A549 (cell line): ENCODE data around the gene GINS1.

Source experiments
- CTCF ChIP-seq: fragments of >200 bp; sonication (Bioruptor Twin); formaldehyde crosslinking; IDR thresholded peaks from 3 replicates; pipeline ENCODE4 v1.5.1; 2016
- EP300 ChIP-seq, 2 experiments: fragments of >200 bp; sonication (Bioruptor Twin); formaldehyde crosslinking; IDR thresholded peaks; 2 replicates in 1 of 2; 3 replicates in 1 of 2; pipeline ENCODE4 v1.6.1; 2016 to 2017
- HOXB13 ChIP-seq: fragments of 250-450 bp; sonication (Bioruptor Pico); IDR thresholded peaks from 2 replicates; pipeline ENCODE4 v1.5.0; 2020; ENCODE audit warnings: low read depth, mild to moderate bottlenecking, moderate library complexity
- JUNB ChIP-seq: fragments of >200 bp; sonication (Bioruptor Twin); formaldehyde crosslinking; IDR thresholded peaks from 2 replicates; pipeline ENCODE4 v1.6.1; 2016
- KDM5A ChIP-seq: fragments of 200-600 bp; sonication (generic); IDR thresholded peaks from 2 replicates; pipeline ENCODE4 v1.6.1; 2016; ENCODE audit warnings: antibody characterized with exemption, mild to moderate bottlenecking
- PBX3 ChIP-seq: IDR thresholded peaks from 2 replicates; pipeline ENCODE4 v1.6.1; 2012
- POLR2A ChIP-seq: IDR thresholded peaks from 2 replicates; pipeline ENCODE4 v1.6.1; 2012; ENCODE audit warnings: mild to moderate bottlenecking, low read length
- RNF2 ChIP-seq: fragments of 200-600 bp; sonication (generic); IDR thresholded peaks from 2 replicates; pipeline ENCODE4 v1.6.1; 2016; ENCODE audit warnings: low read depth, mild to moderate bottlenecking, antibody characterized with exemption, moderate library complexity, borderline replicate concordance
- SMC3 ChIP-seq: fragments of >200 bp; sonication (Bioruptor Twin); formaldehyde crosslinking; IDR thresholded peaks from 3 replicates; pipeline ENCODE4 v1.6.1; 2018; ENCODE audit warnings: inconsistent platforms

GRCh38 chr20:25485872-25486271 lies 78.4 kb downstream of the GINS1 start:
- no peak for TF ChIP-seq KDM5A
- no peak for TF ChIP-seq POLR2A
- no peak for TF ChIP-seq CTCF
- TF ChIP-seq EP300 (IDR thresholded peaks at IDR 0.05): no peak
- no peak for TF ChIP-seq SMC3
- TF ChIP-seq PBX3: no peak
- TF ChIP-seq HOXB13 (CRISPR knock-in tag): no peak
- TF ChIP-seq JUNB: no peak
- no peak for TF ChIP-seq RNF2
